Endothelial cell of umbilical vein (primary cell): Measurements from ENCODE around the gene PROX1. TPM values are rescaled to one million over a fixed set of nuclear protein-coding genes. Genes with fewer than 3 reads are reported as not detected.

Experiments
- BruUV-seq: library from RNA; stranded (reverse); fragments of 400-500 nt; replicated peaks from 2 replicates; lab custom pipeline; 2021; lab: Mats Ljungman, UMichigan
- CTCF ChIA-PET: fragments of 300-600, 350-600 bp; sonication (Branson Sonifier 250); formaldehyde crosslinking; loops from one replicate; lab custom pipeline; 2021; ENCODE audit warnings: antibody characterized with exemption, inconsistent platforms; lab: Charles Lee
- POLR2A ChIA-PET: fragments of 300-600, 350-600 bp; sonication (Branson Sonifier 250); formaldehyde crosslinking; loops from one replicate; lab custom pipeline; 2021; ENCODE audit warnings: antibody characterized with exemption, inconsistent platforms; lab: Charles Lee
- DNase-seq: peaks from one replicate; pipeline ENCODE4 v3.0.0-alpha.2; 2011; ENCODE audit warnings: low read depth, low spot score
- FAIRE-seq: peaks from 2 replicates; lab custom pipeline; 2011; peaks lifted over from hg19 to GRCh38; lab: Jason Lieb, UNC
- H2AFZ ChIP-seq: 2 replicates; pipeline ENCODE4 v1.6.0; 2012; ENCODE audit warnings: low read depth, low read length, control low read depth, inconsistent platforms
- H3K27ac ChIP-seq: 2 replicates; pipeline ENCODE4 v1.5.1; 2011; ENCODE audit warnings: low read depth, mild to moderate bottlenecking, control low read depth, low read length, moderate library complexity; ENCODE audit not compliant: insufficient read depth
- H3K27me3 ChIP-seq, 2 experiments: 2 replicates each; pipeline versions ENCODE4 v1.6.0 to v1.6.1; 2011; ENCODE audit warnings: low read length in 2 of 2, mixed read lengths in 1 of 2; ENCODE audit not compliant: control insufficient read depth in 2 of 2, insufficient read depth in 2 of 2
- H3K36me3 ChIP-seq, 2 experiments: 2 replicates in 1 of 2; 3 replicates in 1 of 2; pipeline ENCODE4 v1.5.1; 2011; ENCODE audit warnings: low read length in 2 of 2, mild to moderate bottlenecking in 1 of 2, moderate library complexity in 1 of 2; ENCODE audit not compliant: control insufficient read depth in 2 of 2, insufficient read depth in 2 of 2; ENCODE audit errors: extremely low read depth in 1 of 2
- H3K4me1 ChIP-seq: 3 replicates; pipeline ENCODE4 v1.5.1; 2011; ENCODE audit warnings: mild to moderate bottlenecking, low read length; ENCODE audit not compliant: control insufficient read depth, insufficient read depth; ENCODE audit errors: extremely low read depth
- H3K4me2 ChIP-seq: 2 replicates; pipeline ENCODE4 v1.6.1; 2011; ENCODE audit warnings: low read length, control low read depth, mixed read lengths; ENCODE audit not compliant: insufficient read depth
- H3K4me3 ChIP-seq, 3 experiments: fragments of 200-600 bp in 1 of 3; sonication (generic), shearing (Covaris generic) in 1 of 3; replicated peaks in 1 of 3; 2 replicates each; pipeline ENCODE4 v1.5.1; 2011 to 2016; ENCODE audit warnings: control low read depth in 3 of 3, low read length in 3 of 3, mild to moderate bottlenecking in 2 of 3, inconsistent platforms in 1 of 3, low read depth in 1 of 3, moderate library complexity in 1 of 3; ENCODE audit not compliant: insufficient read depth in 1 of 3
- H3K79me2 ChIP-seq: 2 replicates; pipeline ENCODE4 v1.6.0; 2012; ENCODE audit warnings: low read length, inconsistent platforms; ENCODE audit not compliant: control insufficient read depth, insufficient read depth
- H3K9ac ChIP-seq: replicated peaks from 2 replicates; pipeline ENCODE3; 2011; ENCODE audit warnings: low read length, control low read depth; ENCODE audit not compliant: insufficient read depth; ENCODE audit errors: extremely low read depth
- H3K9me1 ChIP-seq: replicated peaks from 3 replicates; pipeline ENCODE4 v1.6.0; 2011; ENCODE audit warnings: mild to moderate bottlenecking, low read length; ENCODE audit not compliant: control insufficient read depth, insufficient read depth; ENCODE audit errors: extremely low read depth
- H3K9me3 ChIP-seq: replicated peaks from 2 replicates; pipeline ENCODE4 v1.5.1; 2012; ENCODE audit warnings: low read length, inconsistent platforms; ENCODE audit not compliant: control insufficient read depth, insufficient read depth
- H4K20me1 ChIP-seq: replicated peaks from 2 replicates; pipeline ENCODE3; 2011; ENCODE audit warnings: mild to moderate bottlenecking, low read length; ENCODE audit not compliant: control insufficient read depth, insufficient read depth; ENCODE audit errors: extremely low read depth
- EZH2 ChIP-seq: IDR thresholded peaks from 2 replicates; pipeline ENCODE4 v1.6.1; 2012; ENCODE audit warnings: borderline replicate concordance, low read depth, mild to moderate bottlenecking, moderate library complexity, low read length, inconsistent platforms; ENCODE audit not compliant: severe bottlenecking
- FOS ChIP-seq: IDR thresholded peaks from 2 replicates; pipeline ENCODE4 v1.6.1; 2011; ENCODE audit warnings: mild to moderate bottlenecking, low read length, moderate library complexity, borderline replicate concordance; ENCODE audit not compliant: insufficient read depth
- GATA2 ChIP-seq: IDR thresholded peaks from 2 replicates; pipeline ENCODE4 v1.7.0; 2011; ENCODE audit warnings: low read depth, mild to moderate bottlenecking, moderate library complexity, mixed read lengths, low read length; ENCODE audit not compliant: insufficient read length, insufficient read depth
- JUN ChIP-seq: IDR thresholded peaks from 2 replicates; pipeline ENCODE4 v1.6.1; 2011; ENCODE audit warnings: borderline replicate concordance, low read depth; ENCODE audit not compliant: insufficient read length, insufficient read depth
- MYC ChIP-seq: IDR thresholded peaks from one replicate; pipeline ENCODE4 v1.6.1; 2011; ENCODE audit warnings: mild to moderate bottlenecking, low read depth, low read length
- dilution Hi-C: fragments of 300-500 bp; cut with MboI; formaldehyde crosslinking; loops from one replicate; pipeline ENCODE4 v1.15.0; 2019; ENCODE audit warnings: low sequenced_read_pairs; ENCODE audit not compliant: extremely low pct_ligation_motif_present
- intact Hi-C: fragments of 100-400 bp; cut with micrococcal nuclease; formaldehyde crosslinking; loops from one replicate; pipeline ENCODE4 v1.10.0; 2022
- polyA plus RNA-seq, 4 experiments: library from polyadenylated mRNA; depleted of rRNA in 3 of 4; stranded (reverse) in 3 of 4; unstranded in 1 of 4; fragments of >200 nt; gene quantifications; 2 replicates each; pipeline versions ENCODE4 v1.2.1 to v1.2.3, GENCODE V29; 2011 to 2012; ENCODE audit warnings: missing spikeins in 1 of 4
- total RNA-seq: library from RNA; stranded (reverse); gene quantifications from 2 replicates; pipeline ENCODE4 v1.2.3, GENCODE V29; 2021
- TF ChIP-seq, protein P1 (sequence below), 2 donors: IDR thresholded peaks; 1 replicate in 1 of 2; 2 replicates in 1 of 2; pipeline ENCODE4 v1.5.1; 2011; ENCODE audit warnings: low read length in 2 of 2, mild to moderate bottlenecking in 2 of 2, moderate library complexity in 2 of 2, control low read depth in 1 of 2, inconsistent platforms in 1 of 2, low read depth in 1 of 2; ENCODE audit not compliant: insufficient read depth in 1 of 2; ENCODE audit errors: extremely low read depth in 1 of 2

The PROX1 gene
- total and polyA plus RNA-seq, 2 donors (not counting 3 experiments of a cell fraction or from before 2014, with no cell fraction given): 2.2 to 4.0 TPM

DNA sequence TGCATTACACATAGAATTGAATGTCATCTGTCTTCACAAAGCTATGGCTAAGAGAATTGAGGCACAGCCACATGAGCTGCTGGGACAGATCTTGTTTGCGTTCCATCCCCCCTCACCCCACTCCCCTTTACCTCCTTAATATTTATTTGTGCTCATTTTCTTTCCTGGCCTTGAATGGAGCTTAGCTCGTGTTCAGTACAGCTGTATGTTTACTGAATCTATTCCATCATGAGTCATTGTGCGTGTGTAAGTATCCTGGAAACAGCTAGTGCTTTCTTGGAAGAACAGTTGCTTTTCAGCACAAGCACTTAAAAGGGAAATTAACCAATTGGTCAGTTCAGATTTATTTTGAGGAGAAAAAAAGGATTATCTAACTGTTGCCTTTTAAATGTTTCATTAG lies 14.7 kb downstream of the PROX1 start:
- Histone ChIP-seq H3K4me1 (peaks cover 11% of the 10 kb centered on the region), H3K36me3 (peaks cover 0 to under 1% of the 10 kb centered on the region in 2 experiments), H3K27me3 (no peaks in the 10 kb centered on the region), H2AFZ (no peak overlapping the region), H3K4me3 (no peak overlapping the region), H4K20me1 (no peaks in the 10 kb centered on the region), H3K9me3 (no peaks in the 10 kb centered on the region), H3K79me2 (no peaks in the 10 kb centered on the region), H3K9me1 (no peaks in the 10 kb centered on the region), H3K9ac (no peak overlapping the region), H3K27ac (peak overlapping the region; percentile 17), H3K4me2 (peak overlapping the region; percentile 2)
- dilution Hi-C loops (no loop called here), intact Hi-C loops (loop anchor here (1.0 kb wide), 2 partner anchors 15 to 121 kb away; partner anchors contain the start of gene PROX1)
- CTCF ChIA-PET: interaction anchor here (0.9 to 2.9 kb wide), 10 partner anchors 9 to 758 kb away, joined by 3 to 20 read pairs (median 6); partner anchors contain the start of gene PROX1
- POLR2A ChIA-PET: interaction anchor here (0.7 to 2.0 kb wide), 2 partner anchors 13 to 15 kb away, joined by 3 to 15 read pairs; partner anchors contain the start of gene PROX1
- TF ChIP-seq, protein P1, sequence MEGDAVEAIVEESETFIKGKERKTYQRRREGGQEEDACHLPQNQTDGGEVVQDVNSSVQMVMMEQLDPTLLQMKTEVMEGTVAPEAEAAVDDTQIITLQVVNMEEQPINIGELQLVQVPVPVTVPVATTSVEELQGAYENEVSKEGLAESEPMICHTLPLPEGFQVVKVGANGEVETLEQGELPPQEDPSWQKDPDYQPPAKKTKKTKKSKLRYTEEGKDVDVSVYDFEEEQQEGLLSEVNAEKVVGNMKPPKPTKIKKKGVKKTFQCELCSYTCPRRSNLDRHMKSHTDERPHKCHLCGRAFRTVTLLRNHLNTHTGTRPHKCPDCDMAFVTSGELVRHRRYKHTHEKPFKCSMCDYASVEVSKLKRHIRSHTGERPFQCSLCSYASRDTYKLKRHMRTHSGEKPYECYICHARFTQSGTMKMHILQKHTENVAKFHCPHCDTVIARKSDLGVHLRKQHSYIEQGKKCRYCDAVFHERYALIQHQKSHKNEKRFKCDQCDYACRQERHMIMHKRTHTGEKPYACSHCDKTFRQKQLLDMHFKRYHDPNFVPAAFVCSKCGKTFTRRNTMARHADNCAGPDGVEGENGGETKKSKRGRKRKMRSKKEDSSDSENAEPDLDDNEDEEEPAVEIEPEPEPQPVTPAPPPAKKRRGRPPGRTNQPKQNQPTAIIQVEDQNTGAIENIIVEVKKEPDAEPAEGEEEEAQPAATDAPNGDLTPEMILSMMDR (IDR thresholded peaks at IDR 0.05; ENCODE audit: extremely low read depth in 1 of 2, insufficient read depth in 1 of 2, low read depth in 1 of 2, low read length in 2 of 2): no peak
- TF ChIP-seq GATA2 (no peak), JUN (peak; percentile 59), FOS (peak; percentile 81)
- DNase-seq: peak; percentile 95
- no TSS peak for BruUV-seq
- FAIRE-seq: peak; percentile 94

DNA sequence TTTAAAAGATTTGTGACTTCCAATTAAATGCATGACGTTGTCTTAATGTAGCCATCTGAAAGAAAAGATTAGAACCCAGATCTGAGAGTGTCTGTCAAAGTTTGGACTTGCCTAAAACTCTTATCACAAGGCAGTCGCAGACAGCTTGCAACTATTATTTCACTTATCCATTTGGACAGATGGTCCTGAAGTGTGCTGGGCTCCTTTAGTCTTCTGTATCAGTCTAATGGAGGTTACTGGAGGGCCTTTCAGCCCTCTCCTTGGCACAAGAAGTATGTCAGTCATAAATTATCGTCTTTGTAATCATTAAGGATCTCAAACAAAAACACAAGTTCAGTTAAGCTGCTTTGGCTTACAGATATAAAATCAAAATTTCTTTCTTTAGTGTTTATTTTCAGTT lies 15.5 kb downstream of the PROX1 start:
- Histone ChIP-seq H3K36me3 (no peaks in the 10 kb centered on the region), H3K79me2 (no peaks in the 10 kb centered on the region), H3K27ac (no peak overlapping the region), H3K9me3 (no peaks in the 10 kb centered on the region), H3K9me1 (no peaks in the 10 kb centered on the region), H3K4me1 (peaks cover 11% of the 10 kb centered on the region), H2AFZ (no peak overlapping the region), H3K4me2 (no peak overlapping the region), H3K27me3 (no peaks in the 10 kb centered on the region), H3K9ac (no peak overlapping the region), H4K20me1 (no peaks in the 10 kb centered on the region), H3K4me3 (no peak overlapping the region)
- BruUV-seq: no TSS peak
- CTCF ChIA-PET: interaction anchor here (1.0 to 2.9 kb wide), 8 partner anchors 8 to 439 kb away, joined by 3 to 20 read pairs (median 6); partner anchors contain the start of gene PROX1
- no peak for TF ChIP-seq GATA2
- TF ChIP-seq JUN: no peak
- TF ChIP-seq, protein P1 (IDR thresholded peaks at IDR 0.05; ENCODE audit: extremely low read depth in 1 of 2, insufficient read depth in 1 of 2, low read depth in 1 of 2, low read length in 2 of 2): no peak
- no peak for TF ChIP-seq EZH2
- no peak for TF ChIP-seq FOS
- TF ChIP-seq MYC: no peak
- intact Hi-C loops (no loop called here), dilution Hi-C loops (no loop called here)
- peak; percentile 46 for FAIRE-seq
- POLR2A ChIA-PET: interaction anchor here (2.0 kb wide), 1 partner anchor 15 kb away, joined by 15 read pairs; the partner anchor contains the start of gene PROX1
- DNase-seq: peak; percentile 51
